ENCODE results near the gene AKT1.
A peak's percentile ranks its signal among the peaks of the same experiment; 100 is the strongest.
"Not testable (repeated sequence)": the region's sequence is repeated elsewhere in the genome, so short reads cannot be mapped to it uniquely, and the experiment has no call there.

Gene AKT1

GRCh38 chr14:104826189-104826860, 30.8 kb upstream of the AKT1 start:
- no peak for TF ChIP-seq TAF1 (IDR thresholded peaks at IDR 0.05; ENCODE audit: borderline replicate concordance, low read depth, low read length)
- TF ChIP-seq POLR2A (IDR thresholded peaks at IDR 0.05; ENCODE audit: low read depth, low read length) = no peak
- no peak for TF ChIP-seq POLR2AphosphoS5 (IDR thresholded peaks at IDR 0.05; ENCODE audit: low read depth, low read length)
- peak; percentile 97 for DNase-seq (ENCODE audit: insufficient read length)
- FAIRE-seq = peak; percentile 93

- no peak for DNase-seq (ENCODE audit: insufficient read length)
- no peak for TF ChIP-seq POLR2A (IDR thresholded peaks at IDR 0.05; ENCODE audit: low read depth, low read length)
- no peak for TF ChIP-seq POLR2AphosphoS5 (IDR thresholded peaks at IDR 0.05; ENCODE audit: low read depth, low read length)
- no peak for TF ChIP-seq TAF1 (IDR thresholded peaks at IDR 0.05; ENCODE audit: borderline replicate concordance, low read depth, low read length)
- no peak for FAIRE-seq
These were observed 28.9 kb upstream of the AKT1 start for GRCh38 chr14:104824353-104824997.

GRCh38 chr14:104822821-104823615, 27.5 kb upstream of the AKT1 start:
- no peak for FAIRE-seq
- DNase-seq (ENCODE audit: insufficient read length) = no peak
- TF ChIP-seq POLR2AphosphoS5 (IDR thresholded peaks at IDR 0.05; ENCODE audit: low read depth, low read length) (no peak), TAF1 (IDR thresholded peaks at IDR 0.05; ENCODE audit: borderline replicate concordance, low read depth, low read length) (no peak), POLR2A (IDR thresholded peaks at IDR 0.05; ENCODE audit: low read depth, low read length) (no peak)

- TF ChIP-seq POLR2A (IDR thresholded peaks at IDR 0.05; ENCODE audit: low read depth, low read length) = no peak
- no peak for TF ChIP-seq TAF1 (IDR thresholded peaks at IDR 0.05; ENCODE audit: borderline replicate concordance, low read depth, low read length)
- TF ChIP-seq POLR2AphosphoS5 (IDR thresholded peaks at IDR 0.05; ENCODE audit: low read depth, low read length) = no peak
- FAIRE-seq (no peak), DNase-seq (ENCODE audit: insufficient read length) (no peak)
These were observed 26.5 kb upstream of the AKT1 start for GRCh38 chr14:104821971-104822608.

GRCh38 chr14:104821229-104821945, 25.8 kb upstream of the AKT1 start:
- TF ChIP-seq TAF1 (IDR thresholded peaks at IDR 0.05; ENCODE audit: borderline replicate concordance, low read depth, low read length) (no peak), POLR2A (IDR thresholded peaks at IDR 0.05; ENCODE audit: low read depth, low read length) (no peak), POLR2AphosphoS5 (IDR thresholded peaks at IDR 0.05; ENCODE audit: low read depth, low read length) (no peak)
- DNase-seq (ENCODE audit: insufficient read length) (no peak), FAIRE-seq (no peak)

- no peak for DNase-seq (ENCODE audit: insufficient read length)
- no peak for TF ChIP-seq POLR2AphosphoS5 (IDR thresholded peaks at IDR 0.05; ENCODE audit: low read depth, low read length)
- no peak for TF ChIP-seq TAF1 (IDR thresholded peaks at IDR 0.05; ENCODE audit: borderline replicate concordance, low read depth, low read length)
- no peak for TF ChIP-seq POLR2A (IDR thresholded peaks at IDR 0.05; ENCODE audit: low read depth, low read length)
- FAIRE-seq = no peak
These were observed 25.2 kb upstream of the AKT1 start for GRCh38 chr14:104820669-104821228.

- TF ChIP-seq POLR2AphosphoS5 (IDR thresholded peaks at IDR 0.05; ENCODE audit: low read depth, low read length) = no peak
- no peak for TF ChIP-seq POLR2A (IDR thresholded peaks at IDR 0.05; ENCODE audit: low read depth, low read length)
- TF ChIP-seq TAF1 (IDR thresholded peaks at IDR 0.05; ENCODE audit: borderline replicate concordance, low read depth, low read length) = no peak
- FAIRE-seq = no peak
- DNase-seq (ENCODE audit: insufficient read length) = no peak
These were observed 23.8 kb upstream of the AKT1 start for GRCh38 chr14:104819361-104819781.

- FAIRE-seq = no peak
- TF ChIP-seq POLR2A (IDR thresholded peaks at IDR 0.05; ENCODE audit: low read depth, low read length) (no peak), POLR2AphosphoS5 (IDR thresholded peaks at IDR 0.05; ENCODE audit: low read depth, low read length) (no peak), TAF1 (IDR thresholded peaks at IDR 0.05; ENCODE audit: borderline replicate concordance, low read depth, low read length) (no peak)
- DNase-seq (ENCODE audit: insufficient read length) = no peak
These were observed 23.2 kb upstream of the AKT1 start for GRCh38 chr14:104818714-104819161.

- FAIRE-seq = no peak
- TF ChIP-seq POLR2AphosphoS5 (IDR thresholded peaks at IDR 0.05; ENCODE audit: low read depth, low read length) (no peak), POLR2A (IDR thresholded peaks at IDR 0.05; ENCODE audit: low read depth, low read length) (no peak), TAF1 (IDR thresholded peaks at IDR 0.05; ENCODE audit: borderline replicate concordance, low read depth, low read length) (no peak)
- DNase-seq (ENCODE audit: insufficient read length) = no peak
These were observed 22.6 kb upstream of the AKT1 start for GRCh38 chr14:104817930-104818713.

- TF ChIP-seq TAF1 (IDR thresholded peaks at IDR 0.05; ENCODE audit: borderline replicate concordance, low read depth, low read length) (no peak), POLR2AphosphoS5 (IDR thresholded peaks at IDR 0.05; ENCODE audit: low read depth, low read length) (no peak), POLR2A (IDR thresholded peaks at IDR 0.05; ENCODE audit: low read depth, low read length) (no peak)
These were observed 21.0 kb upstream of the AKT1 start for GRCh38 chr14:104816616-104816884.

GRCh38 chr14:104814701-104815100, 19.2 kb upstream of the AKT1 start:
- DNase-seq (ENCODE audit: insufficient read length); FAIRE-seq: not testable (repeated sequence)

More at GRCh38 chr14:104816616-104816884, 21.0 kb upstream of the AKT1 start:
- DNase-seq (ENCODE audit: insufficient read length) = no peak
- FAIRE-seq = no peak
